ENCODE data around the gene MYO10.
"Not testable (repeated sequence)": the region's sequence is repeated elsewhere in the genome, so short reads cannot be mapped to it uniquely, and the experiment has no call there.

The MYO10 gene

GRCh38 chr5:16664368-16664767 is 271.7 kb downstream of the MYO10 start:
- no peak overlapping the region for H3K4me3 ChIP-seq (ENCODE audit: low read depth, low read length)
- TF ChIP-seq CTCF (IDR thresholded peaks at IDR 0.05; ENCODE audit: low read depth, low read length) = no peak

- TF ChIP-seq CTCF (IDR thresholded peaks at IDR 0.05; ENCODE audit: low read depth, low read length) = no peak
- H3K4me3 ChIP-seq (ENCODE audit: low read depth, low read length) = no peak overlapping the region
Measured at GRCh38 chr5:16663840-16664239, 272.2 kb downstream of the MYO10 start.

- no peak for TF ChIP-seq CTCF (IDR thresholded peaks at IDR 0.05; ENCODE audit: low read depth, low read length)
- no peak overlapping the region for H3K4me3 ChIP-seq (ENCODE audit: low read depth, low read length)
Measured at GRCh38 chr5:16661713-16662112, 274.4 kb downstream of the MYO10 start.

GRCh38 chr5:16660982-16661381 is 275.1 kb downstream of the MYO10 start:
- no peak overlapping the region for H3K4me3 ChIP-seq (ENCODE audit: low read depth, low read length)
- TF ChIP-seq CTCF (IDR thresholded peaks at IDR 0.05; ENCODE audit: low read depth, low read length) = no peak

- no peak overlapping the region for H3K4me3 ChIP-seq (ENCODE audit: low read depth, low read length)
- TF ChIP-seq CTCF (IDR thresholded peaks at IDR 0.05; ENCODE audit: low read depth, low read length) = no peak
Measured at GRCh38 chr5:16659536-16659935, 276.6 kb downstream of the MYO10 start.

- no peak overlapping the region for H3K4me3 ChIP-seq (ENCODE audit: low read depth, low read length)
- TF ChIP-seq CTCF (IDR thresholded peaks at IDR 0.05; ENCODE audit: low read depth, low read length) = no peak
Measured at GRCh38 chr5:16656561-16657191, 279.4 kb downstream of the MYO10 start.

GRCh38 chr5:16654647-16655334 is 281.3 kb downstream of the MYO10 start:
- no peak for TF ChIP-seq CTCF (IDR thresholded peaks at IDR 0.05; ENCODE audit: low read depth, low read length)
- no peak overlapping the region for H3K4me3 ChIP-seq (ENCODE audit: low read depth, low read length)

GRCh38 chr5:16648739-16649138 is 287.3 kb downstream of the MYO10 start:
- H3K4me3 ChIP-seq (ENCODE audit: low read depth, low read length) = not testable (repeated sequence)
